HepG2 (cell line): ENCODE data around the gene ADIPOR2. TPM values are rescaled to one million over a fixed set of nuclear protein-coding genes. Genes with fewer than 3 reads are reported as not detected.

ENCODE experiments used
- ATAC-seq: fragments of 200-7000 bp; cut with Tn5 transposase; 3 replicates; pipeline ENCODE4 v1.9.1; 2020; ENCODE audit warnings: mild to moderate bottlenecking, moderate library complexity
- BruUV-seq: library from RNA; stranded (reverse); fragments of 400-500 nt; replicated peaks from 2 replicates; lab custom pipeline; 2021; lab: Mats Ljungman, UMichigan
- CTCF ChIA-PET: fragments of 300-600 bp; formaldehyde crosslinking; extraction: SDS; loops from one replicate; lab custom pipeline; 2021; ENCODE audit warnings: low total read pairs, inconsistent platforms, low intra/inter-chr PET ratio; lab: Yijun Ruan, JAX
- POLR2A ChIA-PET: fragments of 350-600 bp; sonication (Branson Sonifier 250); formaldehyde crosslinking; loops from one replicate; lab custom pipeline; 2020; ENCODE audit warnings: antibody characterized with exemption, inconsistent platforms; lab: Yijun Ruan, JAX
- DNase-seq: peaks from one replicate; pipeline ENCODE4 v3.0.0-alpha.2; 2015; ENCODE audit warnings: low spot score
- FAIRE-seq: peaks from 3 replicates; lab custom pipeline; 2011; peaks lifted over from hg19 to GRCh38; lab: Jason Lieb, UNC
- H2AFZ ChIP-seq: one replicate; pipeline ENCODE4 v1.6.1; 2011; ENCODE audit warnings: low read length, inconsistent platforms
- H3K27ac ChIP-seq: fragments of 300-600 bp; 3 replicates; pipeline ENCODE4 v1.8.0; 2011; ENCODE audit warnings: mixed run types, mild to moderate bottlenecking, mixed read lengths, low read length, inconsistent platforms; ENCODE audit not compliant: insufficient read depth; ENCODE audit errors: extremely low read length
- H3K27me3 ChIP-seq, 2 experiments: fragments of 200-600 bp in 1 of 2; 2 replicates in 1 of 2; 3 replicates in 1 of 2; pipeline versions ENCODE4 v1.6.0 to v1.8.0; 2011; ENCODE audit warnings: low read length in 2 of 2, mild to moderate bottlenecking in 2 of 2, moderate library complexity in 2 of 2, inconsistent platforms in 1 of 2; ENCODE audit not compliant: insufficient read depth in 2 of 2, control insufficient read depth in 1 of 2
- H3K36me3 ChIP-seq, 2 experiments: fragments of 200-600 bp in 1 of 2; replicated peaks in 1 of 2; 2 replicates in 1 of 2; 3 replicates in 1 of 2; pipeline versions ENCODE4 v1.5.1 to v1.8.0; 2011; ENCODE audit warnings: low read length in 2 of 2, inconsistent platforms in 1 of 2; ENCODE audit not compliant: insufficient read depth in 2 of 2, control insufficient read depth in 1 of 2
- H3K4me1 ChIP-seq: 2 replicates; pipeline ENCODE4 v1.5.1; 2012; ENCODE audit warnings: low read length, inconsistent platforms; ENCODE audit not compliant: insufficient read depth
- H3K4me2 ChIP-seq: 2 replicates; pipeline ENCODE4 v1.6.0; 2011; ENCODE audit warnings: low read depth, low read length, inconsistent platforms
- H3K4me3 ChIP-seq, 3 experiments: fragments of 200-600 bp in 1 of 3; sonication (generic), shearing (Covaris generic) in 1 of 3; replicated peaks in 1 of 3; 2 replicates each; pipeline ENCODE4 v1.5.1; 2011 to 2016; ENCODE audit warnings: low read length in 3 of 3, inconsistent platforms in 2 of 3, low read depth in 2 of 3, mild to moderate bottlenecking in 2 of 3, control low read depth in 1 of 3, mixed read lengths in 1 of 3; ENCODE audit not compliant: insufficient read depth in 1 of 3
- H3K79me2 ChIP-seq: one replicate; pipeline ENCODE4 v1.6.1; 2011; ENCODE audit warnings: low read length, inconsistent platforms; ENCODE audit not compliant: insufficient read depth
- H3K9ac ChIP-seq: 2 replicates; pipeline ENCODE4 v1.6.0; 2011; ENCODE audit warnings: mild to moderate bottlenecking, low read depth, low read length, inconsistent platforms; ENCODE audit not compliant: insufficient read depth
- H3K9me3 ChIP-seq: 2 replicates; pipeline ENCODE4 v1.5.1; 2012; ENCODE audit warnings: mild to moderate bottlenecking, low read length
- H4K20me1 ChIP-seq: 2 replicates; pipeline ENCODE4 v1.6.0; 2011; ENCODE audit warnings: inconsistent platforms, mild to moderate bottlenecking, low read length, moderate library complexity; ENCODE audit not compliant: insufficient read depth
- FOXM1 ChIP-seq: sonication (generic); formaldehyde crosslinking; IDR thresholded peaks from 2 replicates; pipeline ENCODE4 v1.5.0; 2020; ENCODE audit warnings: missing genetic modification reagents
- GFI1 ChIP-seq: sonication (generic); formaldehyde crosslinking; IDR thresholded peaks from 2 replicates; pipeline ENCODE4 v1.5.0; 2020; ENCODE audit warnings: missing genetic modification reagents, mild to moderate bottlenecking, borderline replicate concordance
- NFYB ChIP-seq: sonication (generic); formaldehyde crosslinking; IDR thresholded peaks from 2 replicates; pipeline ENCODE4 v1.4.0; 2020; ENCODE audit warnings: missing genetic modification reagents
- PHF8 ChIP-seq: sonication (generic); formaldehyde crosslinking; IDR thresholded peaks from 2 replicates; pipeline ENCODE4 v1.5.0; 2020; ENCODE audit warnings: missing genetic modification reagents
- TBP ChIP-seq: sonication (generic); formaldehyde crosslinking; IDR thresholded peaks from 2 replicates; pipeline ENCODE4 v1.5.0; 2020; ENCODE audit warnings: missing genetic modification reagents
- YEATS2 ChIP-seq: sonication (generic); formaldehyde crosslinking; IDR thresholded peaks from 2 replicates; pipeline ENCODE4 v1.4.0; 2020; ENCODE audit warnings: missing genetic modification reagents, borderline replicate concordance
- ZFP41 ChIP-seq: sonication (generic); formaldehyde crosslinking; IDR thresholded peaks from 2 replicates; pipeline ENCODE4 v1.4.0; 2020; ENCODE audit warnings: mild to moderate bottlenecking, missing genetic modification reagents, borderline replicate concordance
- ZKSCAN8 ChIP-seq: IDR thresholded peaks from 2 replicates; pipeline ENCODE4 v1.6.1; 2016; ENCODE audit warnings: borderline replicate concordance, missing genetic modification reagents, missing compliant biosample characterization
- ZNF354B ChIP-seq: sonication (generic); formaldehyde crosslinking; IDR thresholded peaks from 2 replicates; pipeline ENCODE4 v1.8.0; 2022; ENCODE audit warnings: mild to moderate bottlenecking, missing genetic modification reagents
- ZNF441 ChIP-seq: sonication (generic); formaldehyde crosslinking; IDR thresholded peaks from 2 replicates; pipeline ENCODE4 v1.7.0; 2021; ENCODE audit warnings: missing genetic modification reagents, borderline replicate concordance
- WGBS: methylation state at CpG from one replicate; pipeline ENCODE4 v1.1.6; 2017; ENCODE audit warnings: low lambda C conversion rate; 5-methylcytosine and 5-hydroxymethylcytosine counted together
- in situ Hi-C: cut with HindIII; loops from 2 replicates; pipeline ENCODE4 v1.10.0; 2017; ENCODE audit warnings: low pct_unique_long_range_greater_than_20kb; ENCODE audit not compliant: extremely low pct_ligation_motif_present
- intact Hi-C: fragments of 100-400 bp; cut with micrococcal nuclease; formaldehyde crosslinking; loops from one replicate; pipeline ENCODE4 v1.10.0; 2022; ENCODE audit not compliant: unreplicated experiment
- polyA plus RNA-seq, 8 experiments: library from polyadenylated mRNA; depleted of rRNA in 3 of 8; stranded (reverse) in 7 of 8; unstranded in 1 of 8; fragments of >200 nt; fragmentation: Illumina TruSeq in 4 of 8; extraction: Trizol in 4 of 8; gene quantifications; 2 replicates each; pipeline versions ENCODE4 v1.2.1 to v1.2.3, GENCODE V29; 2011 to 2016; ENCODE audit warnings: low read depth in 4 of 8, missing spikeins in 1 of 8, mixed read lengths in 1 of 8; ENCODE audit not compliant: insufficient read depth in 1 of 8
- total RNA-seq, 5 experiments: library from RNA; depleted of rRNA; stranded (reverse); fragments of >200 nt; fragmentation: Illumina TruSeq; extraction: Trizol; gene quantifications; 2 replicates each; pipeline ENCODE4 v1.2.3, GENCODE V29; 2016; ENCODE audit warnings: low read depth in 1 of 5
- TF ChIP-seq, protein P1 (sequence below): sonication (generic); formaldehyde crosslinking; IDR thresholded peaks from 2 replicates; pipeline ENCODE4 v1.5.0; 2020; ENCODE audit warnings: mild to moderate bottlenecking, missing genetic modification reagents
- TF ChIP-seq, protein P2 (sequence below): sonication (generic); formaldehyde crosslinking; IDR thresholded peaks from 2 replicates; pipeline ENCODE4 v1.5.0; 2020; ENCODE audit warnings: mild to moderate bottlenecking, missing genetic modification reagents, moderate library complexity

The ADIPOR2 gene
- total and polyA plus RNA-seq, 2 of the 13 experiments (the other 11 are each of a cell fraction or from before 2014, with no cell fraction given) = 35.2 to 52.2 TPM

DNA sequence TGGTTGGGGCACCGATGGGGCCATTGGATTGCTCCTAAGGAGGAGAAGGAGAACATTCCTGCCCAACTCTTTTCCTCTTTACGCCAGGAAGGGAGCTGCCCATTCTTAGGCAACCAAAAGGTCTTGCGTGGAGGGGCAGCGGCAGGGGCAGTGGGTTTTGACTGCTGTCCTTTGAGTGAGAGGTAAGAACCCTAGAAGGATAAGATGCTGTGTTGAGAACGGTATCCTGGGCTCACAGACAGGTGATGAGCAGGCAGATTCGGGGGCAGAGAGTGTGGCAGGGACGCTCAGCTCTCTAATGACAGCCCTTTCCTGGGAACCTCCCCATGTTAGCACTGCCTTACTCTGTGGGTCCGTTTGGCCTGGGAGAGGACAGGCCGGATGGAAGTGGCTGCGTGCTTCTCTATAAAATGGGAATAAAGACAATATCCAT is 142.7 kb downstream of the ADIPOR2 start:
- Histone ChIP-seq H2AFZ (no peak overlapping the region), H3K4me1 (peaks cover 44% of the 10 kb centered on the region), H3K9me3 (no peaks in the 10 kb centered on the region), H3K27ac (no peak overlapping the region), H3K4me3 (no peak overlapping the region), H3K36me3 (no peaks in the 10 kb centered on the region), H3K4me2 (no peak overlapping the region), H3K27me3 (peaks cover 6 to 50% of the 10 kb centered on the region in 2 experiments; a peak in 4 of 5 replicates), H3K9ac (no peak overlapping the region), H3K79me2 (no peaks in the 10 kb centered on the region), H4K20me1 (no peaks in the 10 kb centered on the region)
- TF ChIP-seq ZNF354B (no peak), YEATS2 (CRISPR knock-in tag) (no peak), ZNF441 (CRISPR knock-in tag) (no peak), ZKSCAN8 (no peak), GFI1 (CRISPR knock-in tag) (no peak), FOXM1 (CRISPR knock-in tag) (no peak), NFYB (CRISPR knock-in tag) (no peak), TBP (CRISPR knock-in tag) (no peak), PHF8 (no peak), ZFP41 (CRISPR knock-in tag) (no peak)
- TF ChIP-seq, protein P1, sequence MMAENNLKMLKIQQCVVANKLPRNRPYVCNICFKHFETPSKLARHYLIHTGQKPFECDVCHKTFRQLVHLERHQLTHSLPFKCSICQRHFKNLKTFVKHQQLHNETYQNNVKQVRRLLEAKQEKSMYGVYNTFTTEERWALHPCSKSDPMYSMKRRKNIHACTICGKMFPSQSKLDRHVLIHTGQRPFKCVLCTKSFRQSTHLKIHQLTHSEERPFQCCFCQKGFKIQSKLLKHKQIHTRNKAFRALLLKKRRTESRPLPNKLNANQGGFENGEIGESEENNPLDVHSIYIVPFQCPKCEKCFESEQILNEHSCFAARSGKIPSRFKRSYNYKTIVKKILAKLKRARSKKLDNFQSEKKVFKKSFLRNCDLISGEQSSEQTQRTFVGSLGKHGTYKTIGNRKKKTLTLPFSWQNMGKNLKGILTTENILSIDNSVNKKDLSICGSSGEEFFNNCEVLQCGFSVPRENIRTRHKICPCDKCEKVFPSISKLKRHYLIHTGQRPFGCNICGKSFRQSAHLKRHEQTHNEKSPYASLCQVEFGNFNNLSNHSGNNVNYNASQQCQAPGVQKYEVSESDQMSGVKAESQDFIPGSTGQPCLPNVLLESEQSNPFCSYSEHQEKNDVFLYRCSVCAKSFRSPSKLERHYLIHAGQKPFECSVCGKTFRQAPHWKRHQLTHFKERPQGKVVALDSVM (CRISPR knock-in tag) = no peak
- TF ChIP-seq, protein P2, sequence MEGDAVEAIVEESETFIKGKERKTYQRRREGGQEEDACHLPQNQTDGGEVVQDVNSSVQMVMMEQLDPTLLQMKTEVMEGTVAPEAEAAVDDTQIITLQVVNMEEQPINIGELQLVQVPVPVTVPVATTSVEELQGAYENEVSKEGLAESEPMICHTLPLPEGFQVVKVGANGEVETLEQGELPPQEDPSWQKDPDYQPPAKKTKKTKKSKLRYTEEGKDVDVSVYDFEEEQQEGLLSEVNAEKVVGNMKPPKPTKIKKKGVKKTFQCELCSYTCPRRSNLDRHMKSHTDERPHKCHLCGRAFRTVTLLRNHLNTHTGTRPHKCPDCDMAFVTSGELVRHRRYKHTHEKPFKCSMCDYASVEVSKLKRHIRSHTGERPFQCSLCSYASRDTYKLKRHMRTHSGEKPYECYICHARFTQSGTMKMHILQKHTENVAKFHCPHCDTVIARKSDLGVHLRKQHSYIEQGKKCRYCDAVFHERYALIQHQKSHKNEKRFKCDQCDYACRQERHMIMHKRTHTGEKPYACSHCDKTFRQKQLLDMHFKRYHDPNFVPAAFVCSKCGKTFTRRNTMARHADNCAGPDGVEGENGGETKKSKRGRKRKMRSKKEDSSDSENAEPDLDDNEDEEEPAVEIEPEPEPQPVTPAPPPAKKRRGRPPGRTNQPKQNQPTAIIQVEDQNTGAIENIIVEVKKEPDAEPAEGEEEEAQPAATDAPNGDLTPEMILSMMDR (CRISPR knock-in tag) = no peak
- intact Hi-C loops = no loop called here
- ATAC-seq (no peak), DNase-seq (no peak), FAIRE-seq (no peak)
- CTCF ChIA-PET = no interaction called here
- POLR2A ChIA-PET = no interaction called here
- WGBS = 22% methylated on average over 10 of the region's 10 CpGs
- BruUV-seq = no TSS peak
- in situ Hi-C loops = no loop called here
